GM19468 (cell line): ENCODE data around the gene PZP.

Experiments
- ATAC-seq: cut with Tn5 transposase; IDR thresholded peaks from one replicate; pipeline ENCODE4 v1.9.1; 2021; ENCODE audit warnings: mild to moderate bottlenecking, moderate library complexity, moderate number of reproducible peaks; ENCODE audit not compliant: unreplicated experiment; ENCODE audit errors: extremely low read depth

Gene PZP

DNA sequence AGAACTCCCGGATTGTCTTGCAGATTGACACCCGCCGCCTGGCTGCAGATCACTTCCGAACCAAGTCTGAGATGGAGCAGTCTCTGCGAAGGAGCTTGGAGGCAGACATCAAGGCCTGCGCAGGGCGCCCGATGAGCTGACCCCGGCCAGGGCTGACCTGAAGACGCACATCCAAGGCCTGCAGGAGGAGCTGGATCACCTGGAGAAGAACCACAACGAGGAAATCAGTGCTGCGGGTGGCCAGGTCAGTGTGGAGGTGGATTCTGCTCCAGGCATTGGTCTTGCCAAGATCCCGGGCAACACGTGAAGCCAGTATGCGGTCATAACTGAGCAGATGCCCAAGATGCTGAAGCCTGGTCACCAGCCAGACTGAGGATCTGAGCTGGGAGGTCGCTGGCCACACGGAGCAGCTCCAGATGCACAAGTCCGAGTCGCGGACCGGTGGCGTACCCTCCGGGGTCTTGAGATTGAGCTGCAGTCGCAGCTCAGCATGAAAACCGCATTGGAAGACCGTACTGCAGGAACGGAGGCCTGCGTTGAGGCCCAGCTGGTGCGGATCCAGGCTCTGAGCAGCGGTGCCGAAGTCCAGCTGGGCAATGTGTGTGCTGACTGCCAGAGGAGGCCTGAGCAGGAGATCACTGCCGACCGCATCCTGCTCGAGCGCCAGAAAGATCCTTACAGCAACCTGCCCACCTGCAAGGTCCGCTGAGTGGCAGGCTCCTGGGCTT, 80.1 kb downstream of the PZP start:
- no peak for ATAC-seq

DNA sequence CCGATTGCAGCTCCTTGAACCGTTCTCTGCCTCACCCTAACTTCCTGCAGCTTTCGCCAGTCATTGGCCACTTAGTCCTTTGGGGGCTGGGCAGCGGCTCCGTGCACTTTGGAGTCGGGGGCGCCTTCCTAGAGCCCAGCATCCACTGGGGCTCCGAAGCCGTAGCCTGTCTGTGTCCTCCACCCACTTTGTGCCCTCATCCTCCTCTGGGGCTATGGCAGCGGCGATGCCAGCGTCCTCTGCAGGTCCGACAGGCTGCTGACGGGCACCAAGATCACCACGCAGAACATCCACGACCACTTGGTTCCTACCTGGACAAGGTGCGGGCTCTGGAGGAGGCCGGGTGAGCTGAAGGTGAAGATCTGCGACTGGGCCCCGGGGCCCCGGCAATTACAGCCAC, 80.7 kb downstream of the PZP start:
- no peak for ATAC-seq

DNA sequence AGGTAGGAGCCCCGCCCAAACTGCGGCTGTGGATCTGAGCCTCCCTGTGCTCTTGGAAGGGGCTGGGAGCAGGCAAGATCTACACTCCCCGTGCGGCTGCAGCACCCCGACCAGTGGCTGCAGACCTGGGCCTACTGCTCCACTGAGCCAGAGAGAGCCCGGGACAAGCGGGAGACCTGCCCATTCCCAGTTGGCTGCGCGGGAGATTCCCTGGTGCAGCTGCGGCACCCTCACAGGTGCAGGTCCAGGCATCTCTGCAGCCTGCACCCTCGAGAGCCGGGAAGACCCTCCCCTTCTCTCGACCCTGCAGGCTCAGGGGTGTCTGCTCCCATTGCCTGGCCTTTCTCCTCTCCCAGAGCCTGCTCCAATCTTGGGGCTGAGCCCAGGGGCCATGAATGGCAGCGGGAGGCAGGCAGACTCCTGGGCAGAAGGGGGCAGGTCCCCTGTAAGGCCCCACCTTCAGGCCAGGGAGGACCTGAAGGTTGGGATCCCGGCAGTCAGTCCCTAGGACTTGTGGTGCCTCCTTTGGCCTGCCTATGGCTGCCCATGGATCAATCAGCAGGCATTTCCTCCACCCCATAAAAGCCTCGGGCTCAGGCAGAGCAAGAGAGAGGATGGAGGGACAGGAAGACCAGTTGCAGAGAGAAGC, 83.7 kb downstream of the PZP start:
- ATAC-seq, result no peak

DNA sequence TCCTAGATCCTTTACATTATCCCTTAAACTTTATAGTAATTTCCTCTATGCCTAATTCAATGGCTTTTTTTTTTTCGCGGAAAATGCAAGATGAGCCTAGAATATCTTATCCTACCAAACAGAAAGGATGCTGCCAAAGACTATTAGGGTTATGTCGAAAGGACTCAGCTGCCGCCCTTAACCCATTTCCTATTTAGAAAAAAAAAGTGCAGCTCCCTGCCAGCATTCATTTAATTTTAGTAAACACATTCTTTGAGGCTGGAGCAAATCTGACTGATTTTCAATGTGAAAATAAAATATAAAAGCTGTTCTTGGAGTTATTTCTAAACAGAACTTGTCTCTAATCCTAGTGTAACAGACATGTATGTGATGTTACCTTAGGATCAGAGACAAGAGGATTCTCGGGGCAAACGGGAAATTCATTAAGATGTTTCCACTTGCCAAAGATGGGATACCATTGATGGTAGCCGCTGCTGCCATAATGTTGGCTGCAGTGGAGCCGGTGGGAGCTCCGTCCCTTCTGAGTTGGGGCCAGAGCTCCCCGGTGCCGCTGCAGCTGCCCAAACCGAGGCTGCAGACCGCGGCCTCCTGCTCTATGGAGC, 84.3 kb downstream of the PZP start:
- no peak for ATAC-seq

DNA sequence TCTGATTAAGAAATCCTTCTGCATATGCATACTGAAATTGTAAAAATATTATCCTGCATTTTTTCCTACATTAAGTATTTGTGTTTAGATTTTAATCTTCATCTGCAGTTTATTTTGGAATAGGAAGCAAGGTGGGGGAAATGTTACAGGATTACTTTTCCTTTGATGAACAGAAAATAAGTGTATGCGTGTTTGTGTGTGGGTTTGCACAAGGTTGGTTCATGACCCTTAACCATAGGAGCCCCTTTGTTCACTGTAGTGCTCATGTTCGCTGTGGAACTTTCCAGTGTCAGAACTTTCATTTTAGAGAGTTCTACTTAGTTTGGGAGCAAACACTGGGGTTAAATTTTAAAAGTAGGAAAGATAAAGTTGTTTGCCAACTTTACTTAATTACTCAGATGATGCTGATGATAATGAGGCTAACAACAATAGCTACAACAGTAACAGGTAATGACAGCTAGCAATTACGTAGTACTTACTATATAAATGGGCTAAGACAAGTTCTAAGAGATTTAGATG, 86.0 kb downstream of the PZP start:
- ATAC-seq, result no peak

DNA sequence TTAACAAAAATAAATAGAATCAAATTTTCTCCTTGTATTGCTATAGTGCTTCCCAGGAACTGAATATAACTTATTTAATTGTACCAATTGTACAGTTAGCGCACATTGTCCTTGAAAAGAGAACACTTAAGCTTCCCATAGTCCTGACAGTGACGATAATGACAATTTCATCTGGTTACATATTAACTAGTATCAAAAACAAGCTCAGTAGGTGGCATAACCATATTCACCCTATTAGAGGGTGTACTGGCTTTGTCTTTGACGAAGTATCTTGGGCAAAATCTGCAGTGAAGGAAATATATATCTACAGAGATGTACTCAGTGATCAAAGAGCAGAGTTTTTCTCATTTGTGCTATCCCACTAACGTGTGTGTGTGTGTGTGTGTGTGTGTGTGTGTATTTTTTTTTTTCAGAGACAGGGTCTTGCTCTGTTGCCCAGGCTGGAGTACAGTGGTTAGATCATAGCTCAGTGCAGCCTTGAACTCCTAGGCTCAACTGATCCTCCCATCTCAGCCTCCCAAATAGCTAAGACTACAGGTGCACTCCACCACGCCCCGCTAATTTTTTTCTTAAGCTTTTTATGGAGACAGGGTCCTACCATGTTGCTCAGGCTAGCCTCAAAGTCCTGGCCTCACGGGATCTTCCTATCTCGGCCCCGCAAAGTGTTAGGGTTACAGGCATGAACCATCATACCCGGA, 87.6 kb downstream of the PZP start:
- ATAC-seq, result no peak

DNA sequence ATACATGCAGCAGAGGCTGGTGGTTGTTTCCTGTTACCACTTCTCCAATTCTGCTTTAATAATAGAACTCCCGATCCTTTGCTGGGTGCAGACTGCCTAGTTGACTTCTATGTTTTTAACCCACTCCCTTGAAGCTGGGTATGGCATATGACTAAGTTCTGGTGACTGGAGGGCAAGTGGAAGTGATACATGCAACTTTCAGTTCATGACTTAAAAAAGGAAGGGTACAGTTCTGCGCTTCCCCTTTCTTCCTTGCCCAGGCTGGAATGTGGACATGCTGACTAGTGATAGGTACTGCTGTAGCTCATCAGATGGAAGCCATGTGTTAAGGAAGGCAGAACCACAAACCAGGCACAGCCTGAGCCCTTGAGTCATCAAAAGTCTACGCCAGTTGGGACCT, 90.0 kb downstream of the PZP start:
- ATAC-seq, result no peak

DNA sequence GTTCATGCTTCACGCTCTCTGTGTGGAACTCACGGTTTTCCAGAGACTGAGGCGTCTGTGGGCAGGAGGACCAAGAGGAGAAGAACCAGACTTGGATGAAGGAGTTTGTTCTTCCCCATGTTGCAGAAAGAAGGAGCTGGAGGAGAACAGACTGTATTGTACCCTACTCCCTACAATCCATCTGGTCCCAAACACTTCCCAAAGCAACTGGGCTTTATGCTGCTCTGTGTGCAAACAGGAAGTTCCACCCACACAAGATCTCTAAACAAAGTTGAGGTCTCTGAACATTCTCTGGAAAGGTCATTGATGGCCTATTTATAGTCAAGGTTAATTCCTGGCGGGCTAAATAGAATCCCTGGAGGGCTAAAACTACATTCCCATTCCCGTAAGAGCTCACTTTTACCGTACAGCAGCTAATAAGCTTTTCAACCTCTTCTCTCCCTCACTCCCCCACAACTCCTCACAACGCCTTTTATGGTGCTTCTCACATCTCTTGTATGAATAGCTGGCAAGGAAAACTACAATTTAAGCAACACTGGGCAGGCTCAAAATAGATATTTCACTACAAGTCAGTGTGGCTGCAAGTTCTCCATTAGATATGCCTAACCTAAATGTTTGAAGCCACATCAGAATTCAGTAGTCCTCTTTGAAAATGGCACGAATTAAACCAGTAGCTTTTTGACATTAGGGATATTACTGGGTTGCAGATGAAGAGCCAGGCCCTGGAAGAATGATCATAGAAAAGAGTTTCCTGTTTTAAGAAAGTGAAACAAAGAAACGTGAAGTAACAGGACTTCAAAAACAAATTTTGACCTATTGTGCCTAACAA, 92.2 kb downstream of the PZP start, which contains the start of gene A2M:
Gene A2M, minus strand, starts transcription at position 189 of the 829 bp plus-strand sequence. Its CDS starts 70 bp downstream, at position 119.
- ATAC-seq, result no peak

DNA sequence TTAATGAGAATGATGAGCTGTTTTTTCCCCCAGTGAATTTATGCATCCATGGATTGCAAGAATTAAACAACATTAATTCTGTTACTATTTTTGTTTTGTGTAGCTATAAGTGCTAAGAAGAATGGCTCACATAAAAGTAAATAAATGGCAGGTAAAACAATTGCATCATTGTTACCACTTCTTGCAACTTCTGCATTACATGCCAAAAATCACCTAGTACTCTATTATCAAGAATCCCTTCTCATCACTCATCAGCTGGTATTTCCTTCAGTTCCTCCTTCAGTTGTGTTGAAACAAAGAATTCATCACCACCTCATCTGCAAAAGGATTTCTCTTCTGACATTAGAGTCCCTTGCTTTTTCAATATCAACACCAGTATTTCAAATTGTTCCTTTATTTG, 93.2 kb downstream of the PZP start:
- no peak for ATAC-seq

DNA sequence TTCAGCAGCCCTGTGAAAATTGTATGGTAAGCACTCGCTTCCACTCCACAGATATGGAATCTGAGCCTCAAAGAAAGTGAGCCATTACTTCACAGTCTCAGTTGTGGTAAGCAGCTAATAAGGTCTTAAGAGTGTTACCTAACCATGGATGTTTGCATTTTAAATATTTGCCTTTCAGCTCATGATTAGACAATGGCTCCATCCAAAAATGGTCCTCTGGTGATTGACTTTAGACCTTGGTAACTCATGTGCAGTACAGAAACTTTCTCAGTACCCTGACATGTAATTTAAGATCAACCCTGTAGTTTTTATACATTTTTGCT, 94.2 kb downstream of the PZP start:
- ATAC-seq, result no peak

DNA sequence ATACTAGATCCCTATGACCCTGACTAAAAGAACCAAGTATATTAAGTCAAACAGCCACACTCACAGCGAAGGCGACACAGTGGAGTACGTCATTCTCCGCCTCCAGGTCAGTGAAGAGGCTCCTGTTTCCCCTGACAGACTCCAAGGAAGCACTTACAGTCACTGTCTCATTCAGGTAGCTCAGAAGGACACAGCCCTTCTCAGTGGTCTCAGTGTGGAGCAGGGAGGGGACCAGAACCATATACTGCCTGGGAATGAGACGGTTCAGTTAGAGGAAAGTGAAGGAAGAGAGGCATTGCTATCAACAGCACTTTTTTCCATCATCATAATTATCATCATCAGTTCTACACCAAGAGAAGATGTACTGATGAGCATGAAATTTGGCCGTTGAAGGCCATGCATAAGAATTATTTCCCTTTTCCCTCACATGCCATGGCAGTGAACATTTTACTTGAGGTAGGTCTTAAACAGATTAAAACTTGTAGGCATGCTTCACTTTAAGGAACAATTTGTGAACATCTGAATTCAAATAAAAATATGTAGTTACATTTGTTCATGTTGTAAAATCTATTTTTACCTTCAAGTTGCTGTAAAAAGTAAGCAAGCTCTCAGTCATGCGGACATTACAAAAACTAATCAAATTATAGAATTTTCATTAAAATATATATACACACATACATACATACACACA, 94.8 kb downstream of the PZP start:
- no peak for ATAC-seq

DNA sequence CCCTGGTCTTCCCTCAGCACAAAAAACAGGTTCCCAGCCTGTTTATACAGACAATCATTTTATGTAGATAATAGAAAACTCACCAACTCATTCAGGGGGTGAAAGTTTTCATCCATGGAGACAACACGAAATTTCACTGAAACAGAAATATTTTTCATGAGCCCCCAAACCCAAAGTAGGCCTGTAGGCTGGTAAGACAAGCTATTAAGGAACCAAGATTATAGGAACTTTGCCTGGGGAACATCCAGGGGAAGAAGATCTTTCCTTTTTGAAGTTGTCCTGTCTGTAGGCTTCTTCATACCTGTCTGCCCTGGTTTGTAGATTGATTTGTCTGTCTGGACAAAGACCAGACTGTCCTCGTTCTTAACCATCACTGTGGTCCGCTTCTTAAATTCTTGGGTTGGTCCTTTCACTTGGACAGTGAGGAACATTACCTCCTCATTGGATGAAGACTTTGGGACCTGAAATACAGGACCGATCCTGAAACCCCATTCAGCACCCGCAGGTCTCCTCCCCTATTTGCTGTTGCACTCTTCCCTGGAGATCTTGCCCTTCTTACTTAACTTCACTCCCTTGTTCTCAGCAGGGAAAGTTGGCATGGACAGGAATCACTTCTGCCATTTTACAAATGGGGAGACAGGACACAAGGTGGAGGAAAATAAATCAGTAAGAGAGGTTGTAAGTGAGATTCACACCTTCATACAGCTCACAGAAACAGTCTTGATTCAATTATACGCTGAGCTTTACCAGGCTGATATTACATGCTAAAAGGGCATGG, 95.9 kb downstream of the PZP start:
- no peak for ATAC-seq

DNA sequence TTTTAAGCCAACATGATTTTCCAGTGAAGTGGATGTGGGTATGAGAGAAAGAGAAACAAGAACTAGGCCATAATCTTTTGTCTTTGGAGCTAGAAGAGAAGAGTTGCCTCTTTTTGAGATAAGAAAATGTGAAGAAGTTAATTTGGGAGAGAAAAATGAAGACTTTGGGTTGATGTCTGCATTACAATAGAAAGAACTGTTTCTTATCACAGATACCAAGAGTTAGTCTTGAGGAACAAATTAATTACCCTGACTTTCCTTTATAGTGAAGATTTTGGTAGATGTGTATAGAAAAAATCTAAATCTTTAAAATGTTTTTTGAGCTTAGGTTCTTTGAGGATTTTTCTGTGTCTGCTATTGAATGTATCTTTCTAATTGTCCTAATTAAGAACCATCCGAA, 96.7 kb downstream of the PZP start:
- ATAC-seq, result no peak

DNA sequence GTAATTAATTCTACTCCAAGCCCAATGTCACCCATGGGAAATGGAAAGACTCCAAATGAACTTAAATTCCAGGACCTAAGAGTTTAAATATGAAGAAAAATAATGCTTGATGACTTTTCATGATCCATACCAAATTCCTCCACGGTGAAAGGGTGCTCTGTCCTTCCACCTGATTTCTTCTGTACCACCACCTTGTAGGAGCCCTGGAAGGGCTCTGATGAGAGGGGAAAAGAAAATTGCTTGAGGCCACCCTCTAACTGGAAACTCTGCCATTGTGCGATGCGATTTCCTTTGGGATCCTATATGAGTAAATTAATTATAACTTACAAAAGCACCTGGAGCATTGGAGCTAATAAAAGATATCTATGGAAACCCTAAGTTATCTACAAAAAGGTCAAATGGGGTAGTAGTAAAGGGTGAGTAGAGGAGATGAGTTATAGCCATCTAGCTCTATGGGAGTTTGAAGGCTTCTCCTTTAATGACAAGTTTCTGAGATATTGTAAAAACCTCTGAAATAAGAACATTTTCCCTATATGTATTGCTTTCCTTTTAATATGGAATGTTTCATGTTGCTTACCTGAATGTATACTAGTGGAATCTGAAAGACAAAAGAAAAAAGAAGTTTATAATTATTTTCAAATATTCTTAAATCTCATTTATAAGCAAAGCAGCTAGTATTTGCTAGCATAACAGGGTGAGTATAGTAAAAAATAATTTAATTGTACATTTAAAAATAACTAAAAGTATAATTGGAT, 98.3 kb downstream of the PZP start:
- ATAC-seq, result no peak

DNA sequence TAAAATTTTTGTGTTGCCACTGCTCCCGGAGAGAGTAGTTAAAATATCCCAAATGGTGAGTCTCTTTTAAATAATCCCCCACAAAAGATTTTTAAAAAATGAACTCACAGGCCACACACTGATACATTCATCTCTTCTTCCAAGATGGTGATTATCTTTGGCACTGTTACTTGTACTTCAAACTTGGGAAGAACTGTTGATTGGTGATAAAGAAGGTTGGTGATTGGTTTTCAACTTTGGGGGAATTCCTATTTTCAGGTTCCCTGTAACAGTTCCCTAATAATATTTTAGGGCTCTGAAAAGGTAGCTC, 99.0 kb downstream of the PZP start:
- no peak for ATAC-seq

DNA sequence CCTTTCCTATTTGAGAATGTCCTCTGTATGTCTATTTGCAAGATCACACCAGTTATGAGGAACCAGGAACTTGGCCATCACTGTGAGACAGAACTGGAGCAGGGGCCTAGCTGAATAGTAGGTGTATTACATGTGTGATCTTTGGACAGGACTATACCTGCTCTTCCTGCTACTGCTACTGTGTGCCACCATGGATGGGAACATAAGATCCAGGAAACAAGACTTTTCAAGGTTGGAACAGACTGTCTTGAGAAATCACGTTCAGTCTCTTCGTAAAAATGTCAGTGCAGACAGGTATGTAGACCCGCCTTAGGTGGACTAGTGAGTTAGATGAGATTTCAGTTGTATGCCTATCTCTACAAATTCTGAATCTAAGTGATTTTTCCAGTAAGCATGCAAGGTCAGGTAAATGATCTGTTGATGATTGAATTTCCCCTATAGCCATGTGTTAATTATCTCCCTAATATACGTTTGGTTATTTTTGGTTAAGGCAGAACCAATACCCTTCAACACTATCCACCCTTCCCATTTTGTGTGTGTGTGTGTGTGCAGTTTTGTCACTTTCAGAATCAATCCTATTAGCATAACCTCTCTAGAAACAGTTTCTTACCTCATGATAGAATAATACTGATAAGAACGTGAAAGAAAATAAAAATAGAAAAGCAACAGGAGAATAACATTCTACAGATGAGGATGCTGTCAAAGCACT, 99.5 kb downstream of the PZP start:
- no peak for ATAC-seq

DNA sequence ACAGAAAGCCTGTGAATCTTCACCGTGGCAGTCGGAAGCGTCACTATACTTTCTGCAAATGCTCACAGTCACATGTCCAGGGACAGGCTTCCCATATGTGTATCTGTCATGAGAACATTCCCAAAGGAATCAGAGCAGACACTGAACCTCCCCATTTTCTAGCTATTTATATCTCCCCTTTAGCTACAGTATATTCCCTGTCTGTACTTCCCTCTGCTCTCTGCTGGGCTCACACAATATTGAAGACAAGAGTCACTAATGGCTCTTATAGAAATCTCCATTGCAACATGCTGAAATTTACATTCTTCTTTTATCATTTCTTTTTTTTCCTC, 100.7 kb downstream of the PZP start:
- no peak for ATAC-seq
